Left colon (tissue), 2 donors: ENCODE results near the gene NT5DC2. TPM values are rescaled to one million over a fixed set of nuclear protein-coding genes. Genes with fewer than 3 reads are reported as not detected.

Source experiments
- ATAC-seq: fragments of 200-7000 bp; cut with Tn5 transposase; one replicate; pipeline ENCODE4 v1.9.1; 2020; ENCODE audit warnings: mild to moderate bottlenecking, moderate library complexity
- DNase-seq, 2 donors: peaks; one replicate each; pipeline ENCODE4 v3.0.0-alpha.2; 2020
- intact Hi-C, 2 donors: fragments of 100-400 bp; cut with DNase I in 1 of 2; cut with micrococcal nuclease in 1 of 2; formaldehyde crosslinking; loops; one replicate each; pipeline versions ENCODE4 v1.11.2 to v1.14.0; 2022; cut with DNase I, micrococcal nuclease
- total RNA-seq, 2 donors: library from RNA; stranded (reverse); fragmentation: NEBNext Ultra II Directional; extraction: Animal tissue kit (Norgen Biotek cat#: 25700); gene quantifications; one replicate each; pipeline ENCODE4 v1.2.1, GENCODE V29; 2021
- donor health status: DM: no; HTN: no; CAD: no.
- donor health status: DM: yes; HTN: yes; CAD: no.

The NT5DC2 gene
- total RNA-seq, 2 donors from 2014 or later: 14.1 to 15.6 TPM

GRCh38 chr3:52480768-52481715 lies 52.6 kb downstream of the NT5DC2 start:
- intact Hi-C loops: no loop called here
- DNase-seq: no peak
- no peak for ATAC-seq

- intact Hi-C loops: no loop called here
- ATAC-seq (peak; percentile 12), DNase-seq (no peak)
Observed at GRCh38 chr3:52479877-52480575, 53.6 kb downstream of the NT5DC2 start.

GRCh38 chr3:52479037-52479876 lies 54.4 kb downstream of the NT5DC2 start:
- intact Hi-C loops: no loop called here
- DNase-seq (no peak), ATAC-seq (no peak)

DNA sequence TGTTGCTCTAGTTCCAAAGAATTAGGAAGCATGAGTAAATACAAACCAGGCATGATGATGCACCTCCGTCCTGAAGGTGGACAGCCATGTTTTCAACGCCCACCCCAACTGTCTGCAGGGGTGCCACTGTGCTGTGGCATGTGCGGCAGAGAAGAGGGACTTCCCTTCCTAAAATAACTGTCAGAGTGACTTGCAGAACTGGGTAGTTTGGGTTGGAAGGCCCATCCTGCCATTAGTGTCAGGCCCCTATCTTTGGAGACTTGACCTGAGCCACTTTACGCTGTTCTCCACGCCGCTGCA lies 55.9 kb downstream of the NT5DC2 start:
- no peak for DNase-seq
- no peak for ATAC-seq
- intact Hi-C loops: no loop called here

DNA sequence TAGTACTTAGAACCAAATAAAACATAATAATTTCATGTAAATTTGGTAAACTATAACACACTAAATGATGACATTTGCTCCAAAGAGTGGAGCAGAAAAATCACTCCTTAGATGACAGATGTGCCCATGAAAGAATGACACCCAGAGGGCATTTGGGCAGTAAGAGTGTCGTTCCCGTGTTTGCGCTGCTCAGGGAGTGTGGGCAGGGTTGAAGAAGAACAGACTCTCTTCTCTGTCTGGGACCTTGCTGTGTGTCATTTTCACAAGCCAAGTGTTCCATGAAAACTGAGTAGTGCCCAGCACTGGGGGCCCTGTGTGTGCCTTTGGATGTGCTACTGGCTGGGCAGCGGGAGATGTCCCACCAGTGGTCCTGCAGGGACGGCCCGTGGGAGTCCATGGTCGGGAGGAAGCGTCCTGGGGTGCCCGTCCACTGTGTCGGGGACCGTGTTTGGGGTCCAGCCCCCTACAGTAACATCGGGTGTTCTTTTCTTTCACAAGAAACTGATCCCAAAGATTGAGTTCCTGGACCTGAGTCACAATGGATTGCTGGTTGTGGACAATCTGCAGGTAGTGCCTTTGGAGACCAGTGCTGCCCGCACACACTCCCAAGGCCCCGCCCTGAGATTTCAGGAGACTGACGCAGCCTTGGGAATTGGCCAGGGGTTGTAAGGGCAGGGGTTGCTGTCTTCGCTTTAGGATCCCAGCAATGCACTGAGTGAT lies 56.4 kb downstream of the NT5DC2 start:
- DNase-seq: no peak
- intact Hi-C loops: no loop called here
- ATAC-seq: no peak

Other genes starting within 250 kb of the NT5DC2 start
- gene GLYCTK, start 246.0 kb downstream of the NT5DC2 start, total RNA-seq: 10 to 100 TPM; 51.6 to 57.0 TPM
- gene DNAH1, start 217.5 kb downstream of the NT5DC2 start, total RNA-seq: 10 to 100 TPM; 12.8 to 14.1 TPM
- gene BAP1, start 123.8 kb downstream of the NT5DC2 start, total RNA-seq: 10 to 100 TPM; 73.1 to 73.2 TPM
- gene PHF7, start 123.2 kb downstream of the NT5DC2 start, total RNA-seq: 10 to 100 TPM; 15.6 to 21.6 TPM
- 1 to 10 TPM; 5.1 to 5.5 TPM for gene SEMA3G, start 88.8 kb downstream of the NT5DC2 start, total RNA-seq
- gene TNNC1, start 79.8 kb downstream of the NT5DC2 start, total RNA-seq: 1 to 10 TPM in 1 of 2 donors, under 1 TPM in 1; 0.64 to 4.6 TPM
- 10 to 100 TPM; 57.3 to 58.1 TPM for gene NISCH, start 78.3 kb downstream of the NT5DC2 start, total RNA-seq
- 100 to 1,000 TPM in 1 of 2 donors, 10 to 100 TPM in 1; 51.4 to 111 TPM for gene STAB1, start 38.5 kb downstream of the NT5DC2 start, total RNA-seq
- 10 to 100 TPM; 11.7 to 17.4 TPM for gene UQCC5, start 2.7 kb upstream of the NT5DC2 start, total RNA-seq
- 10 to 100 TPM; 53.0 to 57.0 TPM for gene PBRM1, start 152.1 kb upstream of the NT5DC2 start, total RNA-seq
- gene GNL3, start 152.2 kb upstream of the NT5DC2 start, total RNA-seq: 10 to 100 TPM; 40.8 to 56.5 TPM
- 10 to 100 TPM; 27.8 to 29.0 TPM for gene GLT8D1, start 171.9 kb upstream of the NT5DC2 start, total RNA-seq
- 100 to 1,000 TPM in 1 of 2 donors, 10 to 100 TPM in 1; 95.4 to 101 TPM for gene SPCS1, start 172.2 kb upstream of the NT5DC2 start, total RNA-seq
- 10 to 100 TPM; 20.9 to 25.1 TPM for gene NEK4, start 237.1 kb upstream of the NT5DC2 start, total RNA-seq
- not detected for gene ITIH1, start 243.7 kb upstream of the NT5DC2 start, total RNA-seq